Left lung (tissue), 10 donors: ENCODE measurements around the gene CLEC12A. TPM values are rescaled to one million over a fixed set of nuclear protein-coding genes. Genes with fewer than 3 reads are reported as not detected.
A peak's percentile ranks its signal among the peaks of the same experiment; 100 is the strongest.
"Not testable (repeated sequence)": the region's sequence is repeated elsewhere in the genome, so short reads cannot be mapped to it uniquely, and the experiment has no call there.

Source experiments
- ATAC-seq: fragments of 200-7000 bp; cut with Tn5 transposase; one replicate; pipeline ENCODE4 v1.9.1; 2020; ENCODE audit warnings: moderate library complexity
- DNase-seq, 4 donors: peaks; one replicate each; pipeline ENCODE4 v3.0.0-alpha.2; 2013 to 2020
- H3K27ac ChIP-seq, 2 donors: fragments of 200-600 bp; sonication (generic) in 1 of 2; one replicate each; pipeline versions ENCODE4 v1.5.0 to v1.8.0; 2020 to 2021
- H3K27me3 ChIP-seq, 2 donors: fragments of 200-600 bp; sonication (generic) in 1 of 2; one replicate each; pipeline versions ENCODE4 v1.5.0 to v1.8.0; 2020 to 2021
- H3K36me3 ChIP-seq, 2 donors: fragments of 200-600 bp; sonication (generic) in 1 of 2; one replicate each; pipeline versions ENCODE4 v1.5.0 to v1.8.0; 2020 to 2021
- H3K4me1 ChIP-seq, 2 donors: fragments of 200-600 bp; one replicate each; pipeline ENCODE4 v1.8.0; 2021
- H3K4me3 ChIP-seq, 2 donors: fragments of 200-600 bp; sonication (generic) in 1 of 2; one replicate each; pipeline versions ENCODE4 v1.5.0 to v1.8.0; 2020 to 2021; ENCODE audit warnings: mild to moderate bottlenecking in 1 of 2
- H3K9me3 ChIP-seq, 2 donors: fragments of 200-600 bp; sonication (generic) in 1 of 2; one replicate each; pipeline versions ENCODE4 v1.5.0 to v1.8.0; 2020 to 2021
- intact Hi-C, 2 donors: fragments of 100-400 bp; cut with DNase I; formaldehyde crosslinking; loops; one replicate each; pipeline versions ENCODE4 v1.11.2 to v1.14.2; 2022
- polyA plus RNA-seq, 6 donors: library from polyadenylated mRNA; unstranded; fragments of 120-200 nt; gene quantifications; one replicate each; pipeline ENCODE4 v1.2.1, GENCODE V29; 2013; ENCODE audit not compliant: insufficient read length in 6 of 6
- total RNA-seq, 2 donors: library from RNA; stranded (reverse); fragmentation: NEBNext Ultra II Directional; extraction: Animal tissue kit (Norgen Biotek cat#: 25700); gene quantifications; one replicate each; pipeline ENCODE4 v1.2.1, GENCODE V29; 2021
- TF ChIP-seq, protein P1 (sequence below), 2 donors: fragments of 200-600 bp; sonication (generic) in 1 of 2; IDR thresholded peaks; one replicate each; pipeline versions ENCODE4 v1.5.0 to v1.8.0; 2021; ENCODE audit warnings: antibody characterized with exemption in 2 of 2
- donor health status: DM: no; HTN: yes; CAD: no.
- donor health status: DM: no; HTN: no; CAD: no.

CLEC12A gene
- total and polyA plus RNA-seq, 8 donors = 0.61 to 12.7 (median 0.96) TPM

DNA sequence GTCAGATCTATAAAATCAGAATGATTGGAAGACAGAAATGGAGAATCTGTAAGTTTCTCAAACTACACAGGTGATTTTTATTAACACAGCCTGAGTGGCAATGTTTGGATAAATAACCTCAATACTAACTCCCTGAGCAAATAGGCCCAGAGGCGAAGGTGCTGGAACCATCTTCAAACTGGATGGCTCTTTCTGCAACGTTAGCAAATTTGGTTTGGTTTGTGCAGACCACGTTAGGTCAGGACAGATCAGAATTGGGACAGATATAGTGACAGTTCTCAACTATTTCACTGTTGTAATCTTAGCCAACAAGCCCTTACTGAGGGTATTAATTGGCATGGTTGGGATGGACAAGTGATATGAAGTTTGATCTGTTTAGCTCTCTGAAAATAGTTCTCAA is 50.1 kb downstream of the CLEC12A start:
- no peaks in the 10 kb centered on the region for H3K4me1 ChIP-seq
- ATAC-seq = no peak
- H3K27ac ChIP-seq = no peak overlapping the region
- H3K27me3 ChIP-seq = no peaks in the 10 kb centered on the region
- H3K9me3 ChIP-seq = no peaks in the 10 kb centered on the region
- DNase-seq = no peak
- TF ChIP-seq, protein P1, sequence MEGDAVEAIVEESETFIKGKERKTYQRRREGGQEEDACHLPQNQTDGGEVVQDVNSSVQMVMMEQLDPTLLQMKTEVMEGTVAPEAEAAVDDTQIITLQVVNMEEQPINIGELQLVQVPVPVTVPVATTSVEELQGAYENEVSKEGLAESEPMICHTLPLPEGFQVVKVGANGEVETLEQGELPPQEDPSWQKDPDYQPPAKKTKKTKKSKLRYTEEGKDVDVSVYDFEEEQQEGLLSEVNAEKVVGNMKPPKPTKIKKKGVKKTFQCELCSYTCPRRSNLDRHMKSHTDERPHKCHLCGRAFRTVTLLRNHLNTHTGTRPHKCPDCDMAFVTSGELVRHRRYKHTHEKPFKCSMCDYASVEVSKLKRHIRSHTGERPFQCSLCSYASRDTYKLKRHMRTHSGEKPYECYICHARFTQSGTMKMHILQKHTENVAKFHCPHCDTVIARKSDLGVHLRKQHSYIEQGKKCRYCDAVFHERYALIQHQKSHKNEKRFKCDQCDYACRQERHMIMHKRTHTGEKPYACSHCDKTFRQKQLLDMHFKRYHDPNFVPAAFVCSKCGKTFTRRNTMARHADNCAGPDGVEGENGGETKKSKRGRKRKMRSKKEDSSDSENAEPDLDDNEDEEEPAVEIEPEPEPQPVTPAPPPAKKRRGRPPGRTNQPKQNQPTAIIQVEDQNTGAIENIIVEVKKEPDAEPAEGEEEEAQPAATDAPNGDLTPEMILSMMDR (IDR thresholded peaks at IDR 0.05) = no peak
- no peak overlapping the region for H3K4me3 ChIP-seq
- intact Hi-C loops = no loop called here
- no peaks in the 10 kb centered on the region for H3K36me3 ChIP-seq

DNA sequence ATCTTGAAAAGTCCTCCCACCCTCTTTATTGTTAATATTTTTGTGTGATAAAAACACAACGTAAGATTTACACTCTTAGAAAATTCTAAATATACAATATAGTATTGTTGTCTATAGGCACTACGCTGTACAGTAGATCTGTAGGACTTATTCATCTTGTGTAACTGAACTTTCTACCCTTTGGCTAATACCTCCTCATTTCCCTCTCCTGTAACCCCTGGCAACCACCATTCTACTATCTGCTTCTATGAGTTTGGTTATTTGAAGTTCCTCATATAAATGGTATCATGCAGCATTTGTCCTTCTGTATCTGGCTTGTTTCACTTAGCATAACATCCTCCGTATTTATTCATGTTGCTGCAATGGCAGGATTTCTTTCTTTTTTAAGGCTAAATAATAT is 54.0 kb downstream of the CLEC12A start:
- Histone ChIP-seq H3K36me3 (no peaks in the 10 kb centered on the region), H3K27ac (no peak overlapping the region), H3K27me3 (no peaks in the 10 kb centered on the region), H3K4me3 (no peak overlapping the region), H3K9me3 (no peaks in the 10 kb centered on the region), H3K4me1 (peaks cover 0 to 6% of the 10 kb centered on the region in 2 donors)
- TF ChIP-seq, protein P1 (IDR thresholded peaks at IDR 0.05) = no peak
- ATAC-seq = no peak
- intact Hi-C loops = no loop called here
- no peak for DNase-seq

DNA sequence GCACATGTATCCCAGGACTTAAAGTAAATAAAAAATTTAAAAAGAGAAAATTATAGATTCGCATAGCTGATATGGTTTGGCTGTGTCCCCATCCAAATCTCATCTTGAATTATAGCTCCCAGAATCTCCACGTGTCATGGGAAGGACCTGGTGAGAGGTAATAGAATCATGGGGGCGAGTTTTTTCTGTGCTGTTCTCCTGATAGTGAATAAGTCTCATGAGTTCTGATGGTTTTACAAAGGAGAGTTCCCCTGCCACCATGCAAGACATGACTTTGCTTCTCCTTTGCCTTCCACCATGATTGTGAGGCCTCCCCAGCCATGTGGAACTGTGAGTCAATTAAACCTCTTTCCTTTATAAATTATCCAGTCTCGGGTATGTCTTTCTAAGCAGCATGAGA is 55.5 kb downstream of the CLEC12A start:
- H3K9me3 ChIP-seq, H3K36me3 ChIP-seq, DNase-seq, H3K27me3 ChIP-seq, H3K4me3 ChIP-seq, H3K4me1 ChIP-seq, ATAC-seq, intact Hi-C loops: not testable (repeated sequence)
- H3K27ac ChIP-seq = peak overlapping the region in 1 of 2 donors; percentile 86

DNA sequence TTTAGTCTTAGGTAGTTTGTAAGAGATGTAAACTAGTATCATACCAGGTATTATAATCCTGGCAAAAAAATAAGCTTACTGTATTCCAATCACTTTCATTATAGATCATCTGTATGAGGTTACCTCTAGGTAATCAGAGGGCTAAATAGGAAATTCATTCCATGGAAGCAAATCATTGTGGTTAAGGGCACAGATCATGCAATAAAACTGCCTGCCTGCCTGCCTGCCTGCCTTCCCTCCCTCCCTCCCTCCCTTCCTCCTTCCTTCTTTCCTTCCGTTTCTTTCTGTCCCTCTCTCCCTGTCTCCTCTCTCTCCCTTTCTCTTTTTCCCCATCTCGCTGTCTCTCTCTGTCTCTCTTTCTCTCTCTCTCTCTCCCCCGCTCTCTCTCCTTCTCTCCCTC is 56.1 kb downstream of the CLEC12A start:
- no peak overlapping the region for H3K4me3 ChIP-seq
- TF ChIP-seq, protein P1 (IDR thresholded peaks at IDR 0.05) = no peak

GRCh38 chr12:10027721-10028120 is 56.5 kb downstream of the CLEC12A start:
- intact Hi-C loops = no loop called here
- peak; percentile 74 for ATAC-seq
- H3K4me1 ChIP-seq = peaks cover 0 to 6% of the 10 kb centered on the region in 2 donors
- H3K9me3 ChIP-seq = no peaks in the 10 kb centered on the region
- no peaks in the 10 kb centered on the region for H3K27me3 ChIP-seq
- no peak for DNase-seq
- TF ChIP-seq, protein P1 (IDR thresholded peaks at IDR 0.05) = no peak
- H3K27ac ChIP-seq = peak overlapping the region in 1 of 2 donors; percentile 86
- no peak overlapping the region for H3K4me3 ChIP-seq
- H3K36me3 ChIP-seq = no peaks in the 10 kb centered on the region

More for the DNA sequence above, 56.1 kb downstream of the CLEC12A start:
- no peaks in the 10 kb centered on the region for H3K27me3 ChIP-seq
- H3K9me3 ChIP-seq = no peaks in the 10 kb centered on the region
- peak overlapping the region in 1 of 2 donors; percentile 86 for H3K27ac ChIP-seq
- DNase-seq (no peak), ATAC-seq (no peak)
- H3K36me3 ChIP-seq = no peaks in the 10 kb centered on the region
- intact Hi-C loops = no loop called here
- H3K4me1 ChIP-seq = peaks cover 0 to 6% of the 10 kb centered on the region in 2 donors

DNA sequence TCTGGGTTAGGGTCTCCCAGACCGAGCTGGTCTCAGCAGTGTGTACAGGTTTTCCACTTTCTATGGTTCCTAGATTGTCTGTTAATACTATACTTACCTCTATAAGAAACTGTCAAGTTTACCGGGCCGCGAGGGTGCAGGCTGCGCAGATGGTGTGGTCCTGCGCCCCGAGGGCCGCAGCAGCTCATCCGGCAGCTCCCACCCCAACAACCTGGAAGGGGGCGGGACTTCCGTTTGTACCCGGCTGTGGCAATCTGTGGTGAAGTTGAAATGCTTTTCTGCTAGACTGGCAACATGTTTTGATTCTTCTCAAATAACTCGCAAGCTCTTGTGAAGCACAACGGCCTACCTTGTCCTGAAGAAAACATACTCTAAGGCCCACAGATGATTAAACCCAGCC is 59.2 kb downstream of the CLEC12A start, which contains the start of gene CLEC9A:
CLEC9A (plus strand) TSS at position 237 of the 400 bp plus-strand sequence. CDS start 22,006 bp downstream, outside the sequence.
- Histone ChIP-seq H3K36me3 (no peaks in the 10 kb centered on the region), H3K9me3 (no peaks in the 10 kb centered on the region), H3K27me3 (no peaks in the 10 kb centered on the region), H3K27ac (peak within 1 kb of the TSS in 1 of 2 donors; percentile 65), H3K4me1 (peaks cover 0 to 14% of the 10 kb centered on the region in 2 donors), H3K4me3 (no peak within 1 kb of the TSS)
- no peak for ATAC-seq
- intact Hi-C loops = no loop called here
- peak in 1 of 4 donors; percentile 83 for DNase-seq
- TF ChIP-seq, protein P1 (IDR thresholded peaks at IDR 0.05) = no peak
